Pancreas (tissue), 10 donors: Measurements from ENCODE around the gene ZNF512B. TPM values are rescaled to one million over a fixed set of nuclear protein-coding genes. Genes with fewer than 3 reads are reported as not detected.
"Not testable (repeated sequence)": the region's sequence is repeated elsewhere in the genome, so short reads cannot be mapped to it uniquely, and the experiment has no call there.

Source experiments
- ATAC-seq, 4 donors: fragments of 200-7000 bp; cut with Tn5 transposase; one replicate each; pipeline versions ENCODE4 v1.8.0 to v1.9.1; 2020; ENCODE audit warnings: mild to moderate bottlenecking in 4 of 4, moderate library complexity in 4 of 4
- DNase-seq, 6 donors: peaks; one replicate each; pipeline ENCODE4 v3.0.0-alpha.2; 2020
- FAIRE-seq: peaks from 2 replicates; lab custom pipeline; 2012; peaks lifted over from hg19 to GRCh38; lab: Jason Lieb, UNC
- H3K27ac ChIP-seq, 4 donors: fragments of 200-600 bp; sonication (generic); 1 replicate in 3 of 4; 2 replicates in 1 of 4; pipeline versions ENCODE4 v1.5.0 to v1.8.0; 2020
- H3K27me3 ChIP-seq, 4 donors: fragments of 200-600 bp; one replicate each; pipeline ENCODE4 v1.8.0; 2021
- H3K36me3 ChIP-seq, 3 donors: fragments of 200-600 bp; sonication (generic) in 1 of 3; one replicate each; pipeline versions ENCODE4 v1.5.0 to v1.8.0; 2020 to 2021
- H3K4me1 ChIP-seq, 3 donors: fragments of 200-600 bp; one replicate each; pipeline ENCODE4 v1.8.0; 2021
- H3K4me3 ChIP-seq, 4 donors: fragments of 200-600 bp; sonication (generic) in 2 of 4; one replicate each; pipeline versions ENCODE4 v1.5.0 to v1.8.0; 2020 to 2021
- H3K9me3 ChIP-seq, 4 donors: fragments of 200-600 bp; one replicate each; pipeline ENCODE4 v1.8.0; 2021
- CTCF ChIP-seq, 4 donors: fragments of 200-600 bp; sonication (generic) in 3 of 4; IDR thresholded peaks; one replicate each; pipeline versions ENCODE4 v1.5.0 to v1.8.0; 2021; ENCODE audit warnings: antibody characterized with exemption in 4 of 4
- WGBS, 2 donors: extraction: QIAGEN DNeasy Blood & Tissue Kit; methylation state at CpG; one replicate each; pipeline ENCODE4 v1.1.7; 2013; 5-methylcytosine and 5-hydroxymethylcytosine counted together
- intact Hi-C, 3 donors: fragments of 100-400 bp; cut with DNase I; formaldehyde crosslinking; loops; one replicate each; pipeline versions ENCODE4 v1.11.1 to v1.14.2; 2022
- polyA plus RNA-seq, 2 donors: library from polyadenylated mRNA; stranded (reverse); fragments of 200-250 nt; gene quantifications; one replicate each; pipeline ENCODE4 v1.2.3, GENCODE V29; 2013
- total RNA-seq, 6 donors: library from RNA; stranded (reverse); fragmentation: NEBNext Ultra II Directional in 4 of 6; extraction: Animal tissue kit (Norgen Biotek cat#: 25700) in 4 of 6; gene quantifications; one replicate each; pipeline versions ENCODE4 v1.2.1 to v1.2.4, GENCODE V29; 2021 to 2023
- donor health status: healthy with polysubstance abuse.
- donor health status: DM: no; HTN: no; CAD: no; lungs with moderate emphysema.
- donor health status: DM: no; HTN: no; CAD: no.
- donor health status: control.
- donor health status: control.
- donor health status: Bipolar disorder and iron deficiency.
- donor health status: DM: yes; HTN: yes; CAD: no.
- donor health status: DM: no; HTN: no; CAD: no.
- donor health status: DM: no; HTN: no; CAD: no.
- donor health status: DM: yes; HTN: yes; CAD: no.

Gene ZNF512B
- total and polyA plus RNA-seq, 8 donors = 8.5 to 22.0 (median 11.4) TPM

- no peak overlapping the region for H3K4me3 ChIP-seq
- H3K4me1 ChIP-seq = no peaks in the 10 kb centered on the region
- no peaks in the 10 kb centered on the region for H3K27me3 ChIP-seq
- DNase-seq = no peak
- 79 to 85% methylated on average over 5 of the region's 5 CpGs for WGBS, 2 donors
- no peaks in the 10 kb centered on the region for H3K9me3 ChIP-seq
- peaks cover 4 to 40% (median 24%) of the 10 kb centered on the region in 3 donors for H3K36me3 ChIP-seq
- intact Hi-C loops = no loop called here
- no peak for TF ChIP-seq CTCF (IDR thresholded peaks at IDR 0.05)
- FAIRE-seq = no peak
- ATAC-seq = no peak
- H3K27ac ChIP-seq = no peak overlapping the region
Observed at GRCh38 chr20:63933646-63934045, 36.1 kb downstream of the ZNF512B start.

GRCh38 chr20:63932606-63933160 is 37.0 kb downstream of the ZNF512B start:
- no peak for FAIRE-seq
- Histone ChIP-seq H3K36me3 (peaks cover 4 to 47% (median 30%) of the 10 kb centered on the region in 3 donors), H3K9me3 (no peaks in the 10 kb centered on the region), H3K4me3 (no peak overlapping the region), H3K27ac (no peak overlapping the region), H3K4me1 (no peaks in the 10 kb centered on the region), H3K27me3 (no peaks in the 10 kb centered on the region)
- intact Hi-C loops = no loop called here
- no peak for TF ChIP-seq CTCF (IDR thresholded peaks at IDR 0.05)
- WGBS, 2 donors = 92 to 93% methylated on average over 17 of the region's 17 CpGs
- DNase-seq = no peak
- ATAC-seq = no peak

- no peak for ATAC-seq
- FAIRE-seq = no peak
- Histone ChIP-seq H3K4me1 (no peaks in the 10 kb centered on the region), H3K27me3 (no peaks in the 10 kb centered on the region), H3K4me3 (no peak overlapping the region), H3K27ac (no peak overlapping the region), H3K9me3 (no peaks in the 10 kb centered on the region), H3K36me3 (peaks cover 4 to 47% (median 30%) of the 10 kb centered on the region in 3 donors)
- DNase-seq = no peak
- intact Hi-C loops = no loop called here
- WGBS, 2 donors = 92 to 93% methylated on average over 19 of the region's 19 CpGs
- no peak for TF ChIP-seq CTCF (IDR thresholded peaks at IDR 0.05)
Observed at GRCh38 chr20:63931735-63932134, 38.0 kb downstream of the ZNF512B start.

GRCh38 chr20:63930971-63931553 is 38.7 kb downstream of the ZNF512B start:
- H3K27ac ChIP-seq = no peak overlapping the region
- ATAC-seq = no peak
- FAIRE-seq = no peak
- H3K36me3 ChIP-seq = peaks cover 4 to 47% (median 30%) of the 10 kb centered on the region in 3 donors
- no peaks in the 10 kb centered on the region for H3K9me3 ChIP-seq
- TF ChIP-seq CTCF (IDR thresholded peaks at IDR 0.05) = no peak
- peak in 1 of 6 donors; percentile 50 for DNase-seq
- no peaks in the 10 kb centered on the region for H3K4me1 ChIP-seq
- H3K4me3 ChIP-seq = no peak overlapping the region
- intact Hi-C loops = no loop called here
- H3K27me3 ChIP-seq = no peaks in the 10 kb centered on the region
- WGBS, 2 donors = 90 to 92% methylated on average over 37 of the region's 37 CpGs

- intact Hi-C loops, FAIRE-seq, ATAC-seq, H3K4me1 ChIP-seq, DNase-seq, H3K27ac ChIP-seq, H3K27me3 ChIP-seq, H3K9me3 ChIP-seq, H3K4me3 ChIP-seq: not testable (repeated sequence)
- H3K36me3 ChIP-seq = peaks cover 4 to 42% (median 30%) of the 10 kb centered on the region in 3 donors
- WGBS, 2 donors = 97% methylated on average over 31 of the region's 31 CpGs
Observed at GRCh38 chr20:63929473-63929883, 40.3 kb downstream of the ZNF512B start.
